H1 (cell line): ENCODE results near the gene GALNT12. TPM values are rescaled to one million over a fixed set of nuclear protein-coding genes. Genes with fewer than 3 reads are reported as not detected.

Source experiments
- CTCF ChIA-PET: fragments of 300-600 bp; sonication (Branson Sonifier 250); formaldehyde crosslinking; loops from one replicate; lab custom pipeline; 2021; ENCODE audit not compliant: partially characterized antibody; lab: Charles Lee
- POLR2A ChIA-PET: fragments of 300-600 bp; sonication (Branson Sonifier 250); formaldehyde crosslinking; loops from one replicate; lab custom pipeline; 2021; ENCODE audit warnings: inconsistent platforms; ENCODE audit not compliant: partially characterized antibody; lab: Charles Lee
- DNase-seq, 2 experiments: peaks; one replicate each; pipeline versions ENCODE4 v3.0.0 to v3.0.0-alpha.2; 2010 to 2022; ENCODE audit warnings: low spot score in 2 of 2, low read depth in 1 of 2, mixed read lengths in 1 of 2
- FAIRE-seq: peaks from 2 replicates; lab custom pipeline; 2011; peaks lifted over from hg19 to GRCh38; lab: Jason Lieb, UNC
- H2AFZ ChIP-seq: 2 replicates; pipeline ENCODE4 v1.8.1; 2012; ENCODE audit warnings: low read length, inconsistent platforms
- H2AK5ac ChIP-seq: 2 replicates; pipeline ENCODE4 v1.6.1; 2013; ENCODE audit warnings: low read depth, low read length
- H2BK120ac ChIP-seq: replicated peaks from 2 replicates; pipeline ENCODE3; 2013; ENCODE audit warnings: low read depth, low read length, inconsistent platforms
- H2BK12ac ChIP-seq: 2 replicates; pipeline ENCODE4 v1.6.1; 2013; ENCODE audit warnings: low read depth, low read length
- H2BK15ac ChIP-seq: 2 replicates; pipeline ENCODE4 v1.6.1; 2013; ENCODE audit warnings: low read length
- H2BK20ac ChIP-seq: 2 replicates; pipeline ENCODE4 v1.6.1; 2013; ENCODE audit warnings: low read length
- H2BK5ac ChIP-seq: 2 replicates; pipeline ENCODE4 v1.6.1; 2013; ENCODE audit warnings: low read depth, low read length
- H3K14ac ChIP-seq: 2 replicates; pipeline ENCODE4 v1.6.1; 2013; ENCODE audit warnings: inconsistent platforms; ENCODE audit not compliant: insufficient read length
- H3K18ac ChIP-seq: 2 replicates; pipeline ENCODE4 v1.6.1; 2013; ENCODE audit warnings: low read length; ENCODE audit errors: extremely low read depth
- H3K23ac ChIP-seq: 2 replicates; pipeline ENCODE4 v1.6.1; 2013; ENCODE audit warnings: inconsistent platforms; ENCODE audit not compliant: insufficient read length
- H3K23me2 ChIP-seq: 2 replicates; pipeline ENCODE4 v1.6.1; 2013; ENCODE audit warnings: low read depth, low read length
- H3K27ac ChIP-seq: 2 replicates; pipeline ENCODE4 v1.6.1; 2011; ENCODE audit warnings: low read depth, low read length, inconsistent platforms
- H3K27me3 ChIP-seq, 4 experiments: replicated peaks in 1 of 4; 1 replicate in 1 of 4; 2 replicates in 3 of 4; pipeline versions ENCODE4 v1.6.1 to v1.8.1; 2011 to 2013; ENCODE audit warnings: low read length in 3 of 4, mild to moderate bottlenecking in 3 of 4, inconsistent platforms in 2 of 4, mixed read lengths in 2 of 4, moderate library complexity in 1 of 4; ENCODE audit not compliant: control insufficient read depth in 3 of 4, insufficient read depth in 3 of 4; ENCODE audit errors: extremely low read depth in 1 of 4
- H3K36me3 ChIP-seq, 4 experiments: 2 replicates each; pipeline versions ENCODE4 v1.6.1 to v1.8.1; 2011 to 2013; ENCODE audit warnings: mild to moderate bottlenecking in 4 of 4, low read length in 3 of 4, moderate library complexity in 2 of 4, control low read depth in 1 of 4, inconsistent platforms in 1 of 4; ENCODE audit not compliant: insufficient read depth in 4 of 4, control insufficient read depth in 2 of 4
- H3K4ac ChIP-seq: replicated peaks from 2 replicates; pipeline ENCODE3; 2013; ENCODE audit warnings: low read length, low read depth, mixed read lengths, inconsistent platforms; ENCODE audit not compliant: insufficient read length
- H3K4me1 ChIP-seq, 4 experiments: replicated peaks in 1 of 4; 1 replicate in 1 of 4; 2 replicates in 3 of 4; pipeline versions ENCODE4 v1.6.1 to v1.8.1; 2011 to 2013; ENCODE audit warnings: low read length in 3 of 4, inconsistent platforms in 2 of 4, mixed read lengths in 1 of 4; ENCODE audit not compliant: insufficient read depth in 4 of 4, control insufficient read depth in 3 of 4
- H3K4me2 ChIP-seq, 2 experiments: 2 replicates each; pipeline versions ENCODE4 v1.6.1 to v1.8.1; 2011 to 2013; ENCODE audit warnings: low read depth in 2 of 2, low read length in 2 of 2, control low read depth in 1 of 2, inconsistent platforms in 1 of 2, mild to moderate bottlenecking in 1 of 2; ENCODE audit not compliant: insufficient read depth in 1 of 2
- H3K4me3 ChIP-seq, 4 experiments: fragments of 200-600, 300-600 bp in 1 of 4; sonication (generic), shearing (Covaris generic), sonication (Bioruptor Twin) in 1 of 4; 2 replicates each; pipeline versions ENCODE4 v1.5.1 to v1.8.1; 2011 to 2016; ENCODE audit warnings: low read length in 4 of 4, low read depth in 3 of 4, control low read depth in 2 of 4, inconsistent platforms in 2 of 4, mild to moderate bottlenecking in 2 of 4, mixed read lengths in 1 of 4, moderate library complexity in 1 of 4; ENCODE audit not compliant: insufficient read depth in 2 of 4; ENCODE audit errors: extremely low read depth in 1 of 4
- H3K56ac ChIP-seq: replicated peaks from 2 replicates; pipeline ENCODE3; 2013; ENCODE audit warnings: low read depth, mild to moderate bottlenecking, mixed read lengths, low read length, inconsistent platforms; ENCODE audit not compliant: insufficient read length
- H3K79me1 ChIP-seq: 2 replicates; pipeline ENCODE4 v1.6.1; 2013; ENCODE audit warnings: low read depth, low read length, control low read depth
- H3K79me2 ChIP-seq, 2 experiments: 2 replicates each; pipeline versions ENCODE4 v1.6.1 to v1.8.1; 2012 to 2013; ENCODE audit warnings: low read length in 2 of 2, mild to moderate bottlenecking in 2 of 2, inconsistent platforms in 1 of 2; ENCODE audit not compliant: insufficient read depth in 2 of 2, control insufficient read depth in 1 of 2
- H3K9ac ChIP-seq, 4 experiments: replicated peaks in 1 of 4; 1 replicate in 1 of 4; 2 replicates in 3 of 4; pipeline versions ENCODE4 v1.6.1 to v1.8.1; 2011 to 2013; ENCODE audit warnings: low read depth in 3 of 4, low read length in 3 of 4, control low read depth in 2 of 4, mild to moderate bottlenecking in 2 of 4, moderate library complexity in 2 of 4, inconsistent platforms in 1 of 4; ENCODE audit errors: extremely low read depth in 1 of 4
- H3K9me3 ChIP-seq, 2 experiments: 2 replicates each; pipeline versions ENCODE4 v1.6.1 to v1.8.1; 2012 to 2013; ENCODE audit warnings: mild to moderate bottlenecking in 2 of 2, moderate library complexity in 2 of 2, control low read depth in 1 of 2, inconsistent platforms in 1 of 2, low read depth in 1 of 2, low read length in 1 of 2, mixed read lengths in 1 of 2; ENCODE audit not compliant: insufficient read depth in 2 of 2
- H4K20me1 ChIP-seq, 2 experiments: replicated peaks in 1 of 2; 2 replicates each; pipeline versions ENCODE3 to v1.8.1; 2011 to 2013; ENCODE audit warnings: inconsistent platforms in 2 of 2, low read length in 2 of 2, mild to moderate bottlenecking in 1 of 2; ENCODE audit not compliant: insufficient read depth in 2 of 2, control insufficient read depth in 1 of 2
- H4K5ac ChIP-seq: 2 replicates; pipeline ENCODE4 v1.6.1; 2013; ENCODE audit warnings: low read length, low read depth, mixed read lengths, inconsistent platforms; ENCODE audit not compliant: insufficient read length
- H4K8ac ChIP-seq: 2 replicates; pipeline ENCODE4 v1.8.0; 2013; ENCODE audit warnings: mild to moderate bottlenecking, moderate library complexity, low read length, inconsistent platforms; ENCODE audit not compliant: insufficient read depth; ENCODE audit errors: extremely low read depth
- H4K91ac ChIP-seq: replicated peaks from 2 replicates; pipeline ENCODE3; 2013; ENCODE audit warnings: low read length, mixed read lengths, inconsistent platforms; ENCODE audit not compliant: insufficient read length
- CEBPB ChIP-seq: IDR thresholded peaks from 2 replicates; pipeline ENCODE4 v1.6.1; 2012; ENCODE audit warnings: low read depth, low read length
- WGBS, 2 experiments: shearing (Covaris generic) in 1 of 2; methylation state at CpG; one replicate each; pipeline versions ENCODE4 v1.1.6 to v1.1.7; 2013 to 2015; ENCODE audit warnings: low lambda C conversion rate in 2 of 2, mixed read lengths in 2 of 2, inconsistent platforms in 1 of 2, low coverage in 1 of 2, missing lambda C conversion rate in 1 of 2; ENCODE audit not compliant: insufficient replicate concordance in 2 of 2, insufficient coverage in 1 of 2, insufficient read length in 1 of 2; ENCODE audit errors: extremely low coverage in 1 of 2, missing lambda C conversion rate in 1 of 2; 5-methylcytosine and 5-hydroxymethylcytosine counted together
- polyA plus RNA-seq, 7 experiments: library from polyadenylated mRNA; depleted of rRNA in 3 of 7; stranded (reverse) in 5 of 7; unstranded in 2 of 7; fragments of >200 nt in 5 of 7; fragments of 200-250 nt in 2 of 7; gene quantifications; 1 replicate in 5 of 7; 2 replicates in 1 of 7; 4 replicates in 1 of 7; pipeline versions ENCODE4 v1.2.1 to v1.2.3, GENCODE V29; 2011 to 2013; ENCODE audit warnings: missing spikeins in 2 of 7, mixed read lengths in 2 of 7
- total RNA-seq: library from RNA; stranded (reverse); fragmentation: NEBNext Ultra II Directional; extraction: Animal tissue kit (Norgen Biotek cat#: 25700); gene quantifications from 2 replicates; pipeline ENCODE4 v1.2.1, GENCODE V29; 2021

GALNT12 gene
- total and polyA plus RNA-seq, 2 of the 8 experiments (the other 6 are each of a cell fraction or from before 2014, with no cell fraction given): 16.2 to 19.6 TPM

DNA sequence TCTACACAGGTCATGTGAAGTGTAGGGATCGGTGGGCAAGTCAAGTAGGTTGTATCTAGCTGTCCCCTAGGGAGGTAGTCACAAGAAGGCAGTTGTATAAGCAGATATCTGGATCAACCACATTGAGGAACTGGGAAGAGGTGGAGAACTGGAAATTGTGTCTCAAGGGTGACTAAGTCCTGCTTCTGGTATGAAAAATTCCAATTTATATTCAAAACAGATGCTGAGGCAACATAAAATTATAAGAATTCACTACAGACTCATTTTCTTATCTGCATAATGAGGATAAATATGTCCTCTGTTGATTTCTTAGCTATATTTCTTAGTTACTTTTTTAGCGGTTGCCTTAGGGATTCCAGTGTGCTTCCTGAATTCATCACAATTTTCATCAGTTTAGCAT, 46.8 kb downstream of the GALNT12 start:
- Histone ChIP-seq H4K8ac (no peak overlapping the region), H3K79me2 (no peaks in the 10 kb centered on the region), H2AFZ (no peak overlapping the region), H4K5ac (no peak overlapping the region), H2BK5ac (no peak overlapping the region), H3K18ac (no peak overlapping the region), H3K56ac (no peak overlapping the region), H3K4me2 (no peak overlapping the region), H3K23ac (no peak overlapping the region), H3K14ac (no peak overlapping the region), H3K4me3 (no peak overlapping the region), H4K91ac (no peak overlapping the region), H2BK120ac (no peak overlapping the region), H3K27me3 (no peaks in the 10 kb centered on the region), H3K23me2 (no peaks in the 10 kb centered on the region), H2BK20ac (no peak overlapping the region), H3K4me1 (peaks cover 0 to 5% (median under 1%) of the 10 kb centered on the region in 4 experiments; a peak in 2 of 7 replicates), H3K79me1 (no peaks in the 10 kb centered on the region), H2AK5ac (no peak overlapping the region), H3K36me3 (peaks cover 0 to 4% (median 0%) of the 10 kb centered on the region in 4 experiments; a peak in 1 of 8 replicates), H3K27ac (no peak overlapping the region), H2BK15ac (no peak overlapping the region), H2BK12ac (no peak overlapping the region), H3K9ac (no peak overlapping the region), H4K20me1 (no peaks in the 10 kb centered on the region), H3K9me3 (no peaks in the 10 kb centered on the region), H3K4ac (no peak overlapping the region)
- CTCF ChIA-PET: interaction anchor here (0.6 to 1.6 kb wide), 3 partner anchors 10 to 1042 kb away, joined by 4 to 5 read pairs (median 5); no protein-coding TSS in a partner anchor
- FAIRE-seq: no peak
- POLR2A ChIA-PET: no interaction called here
- DNase-seq: no peak
- WGBS, 2 experiments: 92% methylated on average over 2 of the region's 2 CpGs; no CpG with 5 or more reads in 1 of the 2 experiments
- TF ChIP-seq CEBPB: no peak
